GM21515 (cell line): Measurements from ENCODE around the gene PFKL.

ENCODE experiments used
- ATAC-seq: cut with Tn5 transposase; IDR thresholded peaks from one replicate; pipeline ENCODE4 v1.9.1; 2021; ENCODE audit not compliant: unreplicated experiment

PFKL gene

GRCh38 chr21:44374601-44375280 is 74.9 kb downstream of the PFKL start:
- no peak for ATAC-seq

- no peak for ATAC-seq
These were observed 75.4 kb downstream of the PFKL start for GRCh38 chr21:44375281-44375651.

- no peak for ATAC-seq
These were observed 75.9 kb downstream of the PFKL start for GRCh38 chr21:44375761-44376241.

- no peak for ATAC-seq
These were observed 76.8 kb downstream of the PFKL start for GRCh38 chr21:44376606-44377005.
